ENCODE measurements around the gene ACE.
A peak's percentile ranks its signal among the peaks of the same experiment; 100 is the strongest.

ACE gene

GRCh38 chr17:63523253-63523855 lies 46.5 kb downstream of the ACE start, which contains the start of gene KCNH6:
Gene KCNH6, plus strand, starts transcription at chr17:63523358. Its CDS starts 56 bp downstream, at chr17:63523414.
- no peak for DNase-seq
- intact Hi-C loops (cut with DNase I): loop anchor here (10.0 kb wide), 1 partner anchor 79 kb away; the partner anchor contains the start of gene CYB561

GRCh38 chr17:63524051-63524450 lies 47.2 kb downstream of the ACE start:
- intact Hi-C loops (cut with DNase I): loop anchor here (10.0 kb wide), 1 partner anchor 79 kb away; the partner anchor contains the start of gene CYB561
- no peak for DNase-seq

- intact Hi-C loops (cut with DNase I): loop anchor here (10.0 kb wide), 1 partner anchor 81 kb away; the partner anchor contains the start of gene CYB561
- no peak for DNase-seq
These were observed 48.5 kb downstream of the ACE start for GRCh38 chr17:63525190-63525946.

GRCh38 chr17:63526861-63527260 lies 50.0 kb downstream of the ACE start:
- intact Hi-C loops (cut with DNase I): loop anchor here (10.0 kb wide), 1 partner anchor 82 kb away; the partner anchor contains the start of gene CYB561
- DNase-seq: no peak

GRCh38 chr17:63528183-63528582 lies 51.3 kb downstream of the ACE start:
- intact Hi-C loops (cut with DNase I): loop anchor here (10.0 kb wide), 1 partner anchor 83 kb away; the partner anchor contains the start of gene CYB561
- no peak for DNase-seq

- intact Hi-C loops (cut with DNase I): loop anchor here (10.0 kb wide), 1 partner anchor 85 kb away; the partner anchor contains the start of gene CYB561
- no peak for DNase-seq
These were observed 53.1 kb downstream of the ACE start for GRCh38 chr17:63529711-63530556.

- intact Hi-C loops (cut with DNase I): no loop called here
- DNase-seq: no peak
These were observed 53.7 kb downstream of the ACE start for GRCh38 chr17:63530557-63531021.

GRCh38 chr17:63531022-63531965 lies 54.4 kb downstream of the ACE start:
- DNase-seq: no peak
- intact Hi-C loops (cut with DNase I): no loop called here

GRCh38 chr17:63533433-63534077 lies 56.7 kb downstream of the ACE start:
- intact Hi-C loops (cut with DNase I): no loop called here
- DNase-seq: no peak

- DNase-seq: no peak
- intact Hi-C loops (cut with DNase I): no loop called here
These were observed 57.3 kb downstream of the ACE start for GRCh38 chr17:63534078-63534570.

- intact Hi-C loops (cut with DNase I): no loop called here
- DNase-seq: no peak
These were observed 58.1 kb downstream of the ACE start for GRCh38 chr17:63534816-63535455.

- DNase-seq: no peak
- intact Hi-C loops (cut with DNase I): no loop called here
These were observed 58.8 kb downstream of the ACE start for GRCh38 chr17:63535640-63536039.

GRCh38 chr17:63537001-63537400 lies 60.1 kb downstream of the ACE start:
- no peak for DNase-seq
- intact Hi-C loops (cut with DNase I): no loop called here

- intact Hi-C loops (cut with DNase I): no loop called here
- DNase-seq: peak in 30 of 42 donors; percentile 8 to 60 (median 33)
These were observed 61.3 kb downstream of the ACE start for GRCh38 chr17:63537991-63538692.

GRCh38 chr17:63538693-63539595 lies 62.1 kb downstream of the ACE start:
- peak in 3 of 42 donors; percentile 3 to 19 (median 16) for DNase-seq
- intact Hi-C loops (cut with DNase I): no loop called here
